DOHH2 (cell line): ENCODE data around the gene TSNAX.

Experiments used
- H3F3A ChIP-seq: fragments of 200-600 bp; sonication (generic), shearing (Covaris generic); 2 replicates; pipeline ENCODE4 v1.6.0; 2016; ENCODE audit warnings: antibody characterized with exemption, mild to moderate bottlenecking; ENCODE audit not compliant: control insufficient read depth, insufficient read depth
- H3K27ac ChIP-seq: fragments of 200-600 bp; sonication (generic); 2 replicates; pipeline ENCODE4 v1.5.1; 2014; ENCODE audit warnings: low read depth, mild to moderate bottlenecking, low read length, moderate library complexity
- H3K27me3 ChIP-seq: fragments of 200-600 bp; sonication (generic); 2 replicates; pipeline ENCODE4 v1.6.1; 2014; ENCODE audit warnings: mild to moderate bottlenecking, low read length, mixed read lengths; ENCODE audit not compliant: control insufficient read depth
- H3K36me3 ChIP-seq: fragments of 200-600 bp; sonication (generic); 2 replicates; pipeline ENCODE4 v1.6.1; 2014; ENCODE audit warnings: mild to moderate bottlenecking, low read length, moderate library complexity, mixed read lengths; ENCODE audit not compliant: control insufficient read depth
- H3K4me1 ChIP-seq: fragments of 200-600 bp; sonication (generic); 2 replicates; pipeline ENCODE4 v1.6.1; 2014; ENCODE audit warnings: mild to moderate bottlenecking, low read length, mixed read lengths; ENCODE audit not compliant: control insufficient read depth
- H3K4me2 ChIP-seq: fragments of 200-600 bp; sonication (generic); 2 replicates; pipeline ENCODE4 v1.6.0; 2014; ENCODE audit warnings: mild to moderate bottlenecking, low read length, moderate library complexity
- H3K4me3 ChIP-seq: fragments of 200-600 bp; sonication (generic); 2 replicates; pipeline ENCODE4 v1.5.1; 2014; ENCODE audit warnings: mild to moderate bottlenecking, low read length, mixed read lengths
- H3K79me2 ChIP-seq: fragments of 200-600 bp; sonication (generic); 2 replicates; pipeline ENCODE4 v1.6.1; 2014; ENCODE audit warnings: mild to moderate bottlenecking, low read length, mixed read lengths; ENCODE audit not compliant: control insufficient read depth
- H3K9me2 ChIP-seq: fragments of 200-600 bp; sonication (generic); replicated peaks from 2 replicates; pipeline ENCODE4 v1.6.1; 2014; ENCODE audit warnings: mild to moderate bottlenecking, low read length, mixed read lengths; ENCODE audit not compliant: control insufficient read depth
- H3K9me3 ChIP-seq: fragments of 200-600 bp; sonication (generic); 2 replicates; pipeline ENCODE4 v1.6.1; 2014; ENCODE audit warnings: antibody characterized with exemption, low read length, mixed read lengths; ENCODE audit not compliant: control insufficient read depth, insufficient read depth
- H4K20me1 ChIP-seq: fragments of 200-600 bp; sonication (generic); 2 replicates; pipeline ENCODE4 v1.6.0; 2014; ENCODE audit warnings: low read depth, mild to moderate bottlenecking, antibody characterized with exemption, low read length, moderate library complexity; ENCODE audit not compliant: control insufficient read depth, insufficient read depth
- EZH2phosphoT487 ChIP-seq: fragments of 200-600 bp; sonication (generic); IDR thresholded peaks from 2 replicates; pipeline ENCODE4 v1.6.1; 2017; ENCODE audit warnings: borderline replicate concordance, mild to moderate bottlenecking, antibody characterized with exemption, low read length, moderate library complexity, mixed read lengths
- TF ChIP-seq, protein P1 (sequence below): fragments of 200-600 bp; sonication (generic); IDR thresholded peaks from one replicate; pipeline ENCODE4 v1.5.1; 2014; ENCODE audit warnings: antibody characterized with exemption, mild to moderate bottlenecking, low read depth, low read length; ENCODE audit not compliant: poor library complexity, severe bottlenecking

TSNAX gene

GRCh38 chr1:231604276-231604621 is 75.8 kb downstream of the TSNAX start:
- Histone ChIP-seq H3K79me2 (no peaks in the 10 kb centered on the region), H3K27me3 (peaks cover 23% of the 10 kb centered on the region), H3K27ac (no peak overlapping the region), H3F3A (no peaks in the 10 kb centered on the region), H3K9me2 (no peaks in the 10 kb centered on the region), H3K36me3 (no peaks in the 10 kb centered on the region), H3K4me1 (peaks cover 6% of the 10 kb centered on the region; the same call in 1 of the 2 replicates), H3K4me2 (no peak overlapping the region; the same call in 1 of the 2 replicates), H3K9me3 (no peaks in the 10 kb centered on the region), H4K20me1 (no peaks in the 10 kb centered on the region), H3K4me3 (no peak overlapping the region)
- TF ChIP-seq, protein P1, sequence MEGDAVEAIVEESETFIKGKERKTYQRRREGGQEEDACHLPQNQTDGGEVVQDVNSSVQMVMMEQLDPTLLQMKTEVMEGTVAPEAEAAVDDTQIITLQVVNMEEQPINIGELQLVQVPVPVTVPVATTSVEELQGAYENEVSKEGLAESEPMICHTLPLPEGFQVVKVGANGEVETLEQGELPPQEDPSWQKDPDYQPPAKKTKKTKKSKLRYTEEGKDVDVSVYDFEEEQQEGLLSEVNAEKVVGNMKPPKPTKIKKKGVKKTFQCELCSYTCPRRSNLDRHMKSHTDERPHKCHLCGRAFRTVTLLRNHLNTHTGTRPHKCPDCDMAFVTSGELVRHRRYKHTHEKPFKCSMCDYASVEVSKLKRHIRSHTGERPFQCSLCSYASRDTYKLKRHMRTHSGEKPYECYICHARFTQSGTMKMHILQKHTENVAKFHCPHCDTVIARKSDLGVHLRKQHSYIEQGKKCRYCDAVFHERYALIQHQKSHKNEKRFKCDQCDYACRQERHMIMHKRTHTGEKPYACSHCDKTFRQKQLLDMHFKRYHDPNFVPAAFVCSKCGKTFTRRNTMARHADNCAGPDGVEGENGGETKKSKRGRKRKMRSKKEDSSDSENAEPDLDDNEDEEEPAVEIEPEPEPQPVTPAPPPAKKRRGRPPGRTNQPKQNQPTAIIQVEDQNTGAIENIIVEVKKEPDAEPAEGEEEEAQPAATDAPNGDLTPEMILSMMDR, result no peak
- no peak for TF ChIP-seq EZH2phosphoT487

DNA sequence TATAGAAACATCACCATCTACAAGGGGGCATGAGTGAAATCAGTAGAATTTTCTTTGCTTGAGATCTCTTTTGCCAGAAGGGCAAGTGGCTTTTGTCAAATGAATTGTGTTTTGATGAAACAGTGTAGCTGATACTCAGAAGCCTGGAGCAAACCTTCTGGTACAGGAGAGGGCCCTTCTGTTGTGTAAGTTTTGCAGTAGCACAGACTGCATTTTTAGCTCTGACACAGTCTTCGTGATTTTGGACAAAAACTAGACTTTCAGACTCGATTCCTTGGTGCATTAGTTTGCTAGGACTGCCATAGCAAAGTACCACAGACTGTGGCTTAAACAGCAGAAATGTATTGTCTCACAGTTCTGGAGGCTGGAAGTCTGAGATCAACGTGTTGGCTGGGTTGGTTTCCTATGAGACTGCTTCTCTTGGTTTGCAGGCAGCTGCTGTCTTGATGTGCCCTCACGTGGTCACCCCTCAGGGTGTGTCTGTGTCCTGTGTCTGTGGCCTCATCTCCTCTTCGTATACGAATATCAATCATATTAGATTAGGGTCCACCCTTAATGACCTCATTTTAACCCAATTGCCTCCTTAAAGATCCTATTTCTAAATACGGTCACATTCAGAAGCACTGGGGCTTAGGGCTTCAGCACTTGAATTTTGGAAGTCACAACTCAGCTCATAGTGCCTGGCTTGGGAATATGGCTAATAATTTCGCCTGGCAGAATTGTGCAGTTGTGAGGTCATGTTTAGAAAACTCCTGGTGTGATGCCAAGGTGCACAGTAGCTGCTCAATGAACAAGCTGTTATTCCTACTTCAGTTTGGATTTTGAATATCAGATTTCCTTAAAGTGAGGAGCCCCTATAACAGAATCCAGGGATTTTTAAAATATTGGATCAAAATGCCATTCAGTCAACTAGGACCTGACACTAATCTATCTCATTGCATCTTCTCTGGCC is 77.0 kb downstream of the TSNAX start:
- H4K20me1 ChIP-seq, result no peaks in the 10 kb centered on the region
- TF ChIP-seq, protein P1, result no peak
- no peak for TF ChIP-seq EZH2phosphoT487
- H3K27ac ChIP-seq, result no peak overlapping the region
- H3K79me2 ChIP-seq, result no peaks in the 10 kb centered on the region
- H3K36me3 ChIP-seq, result no peaks in the 10 kb centered on the region
- peaks cover 31% of the 10 kb centered on the region for H3K27me3 ChIP-seq
- H3K4me3 ChIP-seq, result no peak overlapping the region
- H3K9me3 ChIP-seq, result no peaks in the 10 kb centered on the region
- peaks cover 6% of the 10 kb centered on the region; the same call in 1 of the 2 replicates for H3K4me1 ChIP-seq
- no peaks in the 10 kb centered on the region for H3F3A ChIP-seq
- H3K4me2 ChIP-seq, result no peak overlapping the region
- H3K9me2 ChIP-seq, result no peaks in the 10 kb centered on the region

- H4K20me1 ChIP-seq, result no peaks in the 10 kb centered on the region
- no peak overlapping the region for H3K4me3 ChIP-seq
- H3K9me3 ChIP-seq, result no peaks in the 10 kb centered on the region
- H3K4me2 ChIP-seq, result no peak overlapping the region
- H3K36me3 ChIP-seq, result no peaks in the 10 kb centered on the region
- H3K27ac ChIP-seq, result no peak overlapping the region
- no peaks in the 10 kb centered on the region for H3K79me2 ChIP-seq
- H3K9me2 ChIP-seq, result no peaks in the 10 kb centered on the region
- H3F3A ChIP-seq, result no peaks in the 10 kb centered on the region
- H3K4me1 ChIP-seq, result peaks cover 7% of the 10 kb centered on the region
- TF ChIP-seq EZH2phosphoT487, result no peak
- TF ChIP-seq, protein P1, result no peak
- H3K27me3 ChIP-seq, result peaks cover 42% of the 10 kb centered on the region
Observed at GRCh38 chr1:231606712-231607111, 78.2 kb downstream of the TSNAX start.
